Measurements from ENCODE around the gene NHLRC1.

NHLRC1 gene

GRCh38 chr6:18141805-18142590 is 19.5 kb upstream of the NHLRC1 start:
- DNase-seq (ENCODE audit: low spot score) (no peak), ATAC-seq (ENCODE audit: low read depth) (no peak)
- Histone ChIP-seq H3K36me3 (ENCODE audit: low read depth) (peaks cover 13% of the 10 kb centered on the region), H3K27me3 (ENCODE audit: insufficient read depth, poor library complexity, severe bottlenecking) (no peaks in the 10 kb centered on the region), H3K4me1 (ENCODE audit: insufficient read depth, poor library complexity, severe bottlenecking) (peaks cover 2% of the 10 kb centered on the region), H3K4me3 (ENCODE audit: severe bottlenecking) (no peak overlapping the region), H3K9me3 (ENCODE audit: severe bottlenecking) (no peaks in the 10 kb centered on the region), H3K27ac (ENCODE audit: poor library complexity, severe bottlenecking) (no peak overlapping the region)
- TF ChIP-seq, protein P1, sequence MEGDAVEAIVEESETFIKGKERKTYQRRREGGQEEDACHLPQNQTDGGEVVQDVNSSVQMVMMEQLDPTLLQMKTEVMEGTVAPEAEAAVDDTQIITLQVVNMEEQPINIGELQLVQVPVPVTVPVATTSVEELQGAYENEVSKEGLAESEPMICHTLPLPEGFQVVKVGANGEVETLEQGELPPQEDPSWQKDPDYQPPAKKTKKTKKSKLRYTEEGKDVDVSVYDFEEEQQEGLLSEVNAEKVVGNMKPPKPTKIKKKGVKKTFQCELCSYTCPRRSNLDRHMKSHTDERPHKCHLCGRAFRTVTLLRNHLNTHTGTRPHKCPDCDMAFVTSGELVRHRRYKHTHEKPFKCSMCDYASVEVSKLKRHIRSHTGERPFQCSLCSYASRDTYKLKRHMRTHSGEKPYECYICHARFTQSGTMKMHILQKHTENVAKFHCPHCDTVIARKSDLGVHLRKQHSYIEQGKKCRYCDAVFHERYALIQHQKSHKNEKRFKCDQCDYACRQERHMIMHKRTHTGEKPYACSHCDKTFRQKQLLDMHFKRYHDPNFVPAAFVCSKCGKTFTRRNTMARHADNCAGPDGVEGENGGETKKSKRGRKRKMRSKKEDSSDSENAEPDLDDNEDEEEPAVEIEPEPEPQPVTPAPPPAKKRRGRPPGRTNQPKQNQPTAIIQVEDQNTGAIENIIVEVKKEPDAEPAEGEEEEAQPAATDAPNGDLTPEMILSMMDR (IDR thresholded peaks at IDR 0.05; ENCODE audit: poor library complexity, severe bottlenecking) = no peak

- H3K4me3 ChIP-seq (ENCODE audit: severe bottlenecking) = no peak overlapping the region
- ATAC-seq (ENCODE audit: low read depth) (no peak), DNase-seq (ENCODE audit: low spot score) (no peak)
- no peaks in the 10 kb centered on the region for H3K9me3 ChIP-seq (ENCODE audit: severe bottlenecking)
- TF ChIP-seq, protein P1 (IDR thresholded peaks at IDR 0.05; ENCODE audit: poor library complexity, severe bottlenecking) = no peak
- peaks cover 13% of the 10 kb centered on the region for H3K36me3 ChIP-seq (ENCODE audit: low read depth)
- H3K27ac ChIP-seq (ENCODE audit: poor library complexity, severe bottlenecking) = no peak overlapping the region
- H3K4me1 ChIP-seq (ENCODE audit: insufficient read depth, poor library complexity, severe bottlenecking) = no peaks in the 10 kb centered on the region
- H3K27me3 ChIP-seq (ENCODE audit: insufficient read depth, poor library complexity, severe bottlenecking) = no peaks in the 10 kb centered on the region
These were observed 17.6 kb upstream of the NHLRC1 start for GRCh38 chr6:18139935-18140621.

GRCh38 chr6:18138906-18139305 is 16.4 kb upstream of the NHLRC1 start:
- no peak for ATAC-seq (ENCODE audit: low read depth)
- Histone ChIP-seq H3K27ac (ENCODE audit: poor library complexity, severe bottlenecking) (no peak overlapping the region), H3K36me3 (ENCODE audit: low read depth) (peaks cover 13% of the 10 kb centered on the region), H3K4me1 (ENCODE audit: insufficient read depth, poor library complexity, severe bottlenecking) (no peaks in the 10 kb centered on the region), H3K27me3 (ENCODE audit: insufficient read depth, poor library complexity, severe bottlenecking) (no peaks in the 10 kb centered on the region), H3K4me3 (ENCODE audit: severe bottlenecking) (no peak overlapping the region), H3K9me3 (ENCODE audit: severe bottlenecking) (no peaks in the 10 kb centered on the region)
- TF ChIP-seq, protein P1 (IDR thresholded peaks at IDR 0.05; ENCODE audit: poor library complexity, severe bottlenecking) = no peak
- DNase-seq (ENCODE audit: low spot score) = no peak

GRCh38 chr6:18136260-18136659 is 13.8 kb upstream of the NHLRC1 start:
- ATAC-seq (ENCODE audit: low read depth) (no peak), DNase-seq (ENCODE audit: low spot score) (no peak)
- H3K9me3 ChIP-seq (ENCODE audit: severe bottlenecking) = no peaks in the 10 kb centered on the region
- H3K4me3 ChIP-seq (ENCODE audit: severe bottlenecking) = no peak overlapping the region
- no peak overlapping the region for H3K27ac ChIP-seq (ENCODE audit: poor library complexity, severe bottlenecking)
- H3K4me1 ChIP-seq (ENCODE audit: insufficient read depth, poor library complexity, severe bottlenecking) = no peaks in the 10 kb centered on the region
- TF ChIP-seq, protein P1 (IDR thresholded peaks at IDR 0.05; ENCODE audit: poor library complexity, severe bottlenecking) = no peak
- no peaks in the 10 kb centered on the region for H3K27me3 ChIP-seq (ENCODE audit: insufficient read depth, poor library complexity, severe bottlenecking)
- no peaks in the 10 kb centered on the region; the same call in 1 of the 2 replicates for H3K36me3 ChIP-seq (ENCODE audit: low read depth)

- no peak for ATAC-seq (ENCODE audit: low read depth)
- Histone ChIP-seq H3K9me3 (ENCODE audit: severe bottlenecking) (no peaks in the 10 kb centered on the region), H3K4me1 (ENCODE audit: insufficient read depth, poor library complexity, severe bottlenecking) (no peaks in the 10 kb centered on the region), H3K4me3 (ENCODE audit: severe bottlenecking) (no peak overlapping the region), H3K36me3 (ENCODE audit: low read depth) (peaks cover 6% of the 10 kb centered on the region), H3K27ac (ENCODE audit: poor library complexity, severe bottlenecking) (no peak overlapping the region), H3K27me3 (ENCODE audit: insufficient read depth, poor library complexity, severe bottlenecking) (no peaks in the 10 kb centered on the region)
- TF ChIP-seq, protein P1 (IDR thresholded peaks at IDR 0.05; ENCODE audit: poor library complexity, severe bottlenecking) = no peak
- DNase-seq (ENCODE audit: low spot score) = no peak
These were observed 12.7 kb upstream of the NHLRC1 start for GRCh38 chr6:18135171-18135570.
